DND-41 (cell line): Measurements from ENCODE around the gene ANP32E.

ENCODE experiments used
- ATAC-seq: fragments of 200-7000 bp; cut with Tn5 transposase; 3 replicates; pipeline ENCODE4 v1.9.1; 2021; ENCODE audit warnings: low read depth; ENCODE audit not compliant: insufficient read depth
- DNase-seq: peaks from one replicate; pipeline ENCODE4 v3.0.0-alpha.2; 2020
- H2AFZ ChIP-seq: 2 replicates; pipeline ENCODE4 v1.6.0; 2012; ENCODE audit warnings: low read depth, low read length
- H3K27ac ChIP-seq: 2 replicates; pipeline ENCODE4 v1.5.1; 2012; ENCODE audit warnings: low read length, inconsistent platforms
- H3K27me3 ChIP-seq: fragments of 200-600 bp; sonication (generic); 2 replicates; pipeline ENCODE4 v1.6.0; 2012; ENCODE audit warnings: low read length, mild to moderate bottlenecking, inconsistent platforms; ENCODE audit not compliant: insufficient read depth, poor library complexity
- H3K36me3 ChIP-seq: 2 replicates; pipeline ENCODE4 v1.5.1; 2012; ENCODE audit warnings: low read length, inconsistent platforms; ENCODE audit not compliant: insufficient read depth
- H3K4me1 ChIP-seq: 2 replicates; pipeline ENCODE4 v1.5.1; 2012; ENCODE audit warnings: mild to moderate bottlenecking, low read length; ENCODE audit not compliant: insufficient read depth
- H3K4me2 ChIP-seq: 2 replicates; pipeline ENCODE4 v1.6.0; 2012; ENCODE audit warnings: mild to moderate bottlenecking, moderate library complexity, low read length, inconsistent platforms; ENCODE audit not compliant: insufficient read depth
- H3K4me3 ChIP-seq, 2 experiments: fragments of 200-600 bp in 1 of 2; shearing (Covaris generic) in 1 of 2; 2 replicates each; pipeline ENCODE4 v1.5.1; 2012 to 2016; ENCODE audit warnings: inconsistent platforms in 2 of 2, low read length in 2 of 2, mild to moderate bottlenecking in 2 of 2, low read depth in 1 of 2, moderate library complexity in 1 of 2
- H3K79me2 ChIP-seq: 2 replicates; pipeline ENCODE4 v1.6.0; 2012; ENCODE audit warnings: low read length, inconsistent platforms; ENCODE audit not compliant: insufficient read depth
- H3K9ac ChIP-seq: 2 replicates; pipeline ENCODE4 v1.6.0; 2012; ENCODE audit warnings: low read depth, mild to moderate bottlenecking, inconsistent platforms, low read length, moderate library complexity
- H3K9me3 ChIP-seq: 2 replicates; pipeline ENCODE4 v1.5.1; 2012; ENCODE audit warnings: low read length, moderate library complexity, mild to moderate bottlenecking, inconsistent platforms; ENCODE audit not compliant: insufficient read depth, severe bottlenecking
- H4K20me1 ChIP-seq: 2 replicates; pipeline ENCODE4 v1.6.0; 2012; ENCODE audit warnings: low read length; ENCODE audit not compliant: insufficient read depth
- CTCF ChIP-seq: IDR thresholded peaks from 2 replicates; pipeline ENCODE4 v1.5.1; 2012; ENCODE audit warnings: borderline replicate concordance, low read length, moderate library complexity, mild to moderate bottlenecking; ENCODE audit not compliant: poor library complexity, severe bottlenecking; ENCODE audit errors: extremely low read depth
- EZH2 ChIP-seq: IDR thresholded peaks from 3 replicates; pipeline ENCODE4 v1.6.1; 2012; ENCODE audit warnings: borderline replicate concordance, low read depth, mild to moderate bottlenecking, moderate library complexity, low read length, inconsistent platforms; ENCODE audit not compliant: severe bottlenecking

Gene ANP32E

DNA sequence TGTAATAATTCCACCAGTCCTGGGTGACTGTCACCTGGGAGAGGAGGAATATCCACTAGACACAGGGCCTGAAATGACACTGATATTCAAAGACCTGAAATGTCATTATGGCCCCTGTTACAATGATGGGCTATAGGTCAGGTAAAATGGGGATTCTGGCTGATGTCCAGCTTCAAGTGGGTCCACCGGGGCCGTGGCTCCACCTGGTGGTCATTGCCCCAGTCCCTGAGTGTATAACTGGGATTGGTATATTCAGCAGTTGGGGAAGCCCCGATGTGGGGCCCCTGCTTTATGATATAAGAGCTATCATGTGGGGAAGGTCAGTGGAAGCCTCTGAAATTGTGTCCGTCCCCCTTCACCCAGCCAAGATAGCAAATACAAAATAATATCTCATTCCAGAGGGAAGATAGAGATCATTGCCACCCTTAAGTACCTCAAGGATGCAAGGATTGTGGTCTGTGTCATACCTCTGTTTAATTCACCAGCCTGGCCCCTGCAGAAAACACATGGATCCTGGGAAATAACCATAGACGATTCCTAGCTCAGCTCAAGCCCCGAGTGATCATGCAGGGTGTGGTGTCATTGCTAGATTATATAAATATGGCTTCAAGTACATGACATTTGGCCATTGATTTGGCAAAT, 66.8 kb downstream of the ANP32E start:
- peak; percentile 29 for DNase-seq
- H3K4me3 ChIP-seq: no peak overlapping the region
- H4K20me1 ChIP-seq: no peaks in the 10 kb centered on the region
- H3K4me1 ChIP-seq: no peaks in the 10 kb centered on the region
- no peak overlapping the region for H3K27ac ChIP-seq
- H3K9ac ChIP-seq: no peak overlapping the region
- H3K9me3 ChIP-seq: no peaks in the 10 kb centered on the region
- H3K36me3 ChIP-seq: no peaks in the 10 kb centered on the region
- H3K27me3 ChIP-seq: no peaks in the 10 kb centered on the region
- H3K4me2 ChIP-seq: no peak overlapping the region
- ATAC-seq: 0 out of 3 replicates have a peak, but pooled peaks have one; percentile 35
- H3K79me2 ChIP-seq: no peaks in the 10 kb centered on the region
- TF ChIP-seq CTCF (peak; percentile 52), EZH2 (no peak)
- no peak overlapping the region for H2AFZ ChIP-seq
